Adipocyte (in vitro differentiated cells): ENCODE results near the gene TNS1.
A peak's percentile ranks its signal among the peaks of the same experiment; 100 is the strongest.

ENCODE experiments used
- DNase-seq: peaks from one replicate; pipeline ENCODE4 v3.0.0-alpha.2; 2015; ENCODE audit warnings: low read depth
- H3K27me3 ChIP-seq: replicated peaks from 2 replicates; pipeline ENCODE4 v1.7.0; 2013; ENCODE audit warnings: mild to moderate bottlenecking, low read length, moderate library complexity; ENCODE audit not compliant: control insufficient read depth, insufficient read depth
- H3K36me3 ChIP-seq: 2 replicates; pipeline ENCODE4 v1.7.0; 2013; ENCODE audit warnings: low read length, mild to moderate bottlenecking, moderate library complexity; ENCODE audit not compliant: control insufficient read depth, insufficient read depth, severe bottlenecking
- H3K4me1 ChIP-seq: 2 replicates; pipeline ENCODE4 v1.7.0; 2013; ENCODE audit warnings: mild to moderate bottlenecking, low read length, moderate library complexity; ENCODE audit not compliant: control insufficient read depth, insufficient read depth
- H3K4me3 ChIP-seq: 2 replicates; pipeline ENCODE4 v1.7.0; 2013; ENCODE audit warnings: mild to moderate bottlenecking, low read length, moderate library complexity
- H3K9ac ChIP-seq: 2 replicates; pipeline ENCODE4 v1.7.0; 2013; ENCODE audit warnings: mild to moderate bottlenecking, low read length, moderate library complexity
- H3K9me3 ChIP-seq: 2 replicates; pipeline ENCODE4 v1.7.0; 2013; ENCODE audit warnings: mild to moderate bottlenecking, low read length, moderate library complexity; ENCODE audit not compliant: control insufficient read depth

The TNS1 gene

DNA sequence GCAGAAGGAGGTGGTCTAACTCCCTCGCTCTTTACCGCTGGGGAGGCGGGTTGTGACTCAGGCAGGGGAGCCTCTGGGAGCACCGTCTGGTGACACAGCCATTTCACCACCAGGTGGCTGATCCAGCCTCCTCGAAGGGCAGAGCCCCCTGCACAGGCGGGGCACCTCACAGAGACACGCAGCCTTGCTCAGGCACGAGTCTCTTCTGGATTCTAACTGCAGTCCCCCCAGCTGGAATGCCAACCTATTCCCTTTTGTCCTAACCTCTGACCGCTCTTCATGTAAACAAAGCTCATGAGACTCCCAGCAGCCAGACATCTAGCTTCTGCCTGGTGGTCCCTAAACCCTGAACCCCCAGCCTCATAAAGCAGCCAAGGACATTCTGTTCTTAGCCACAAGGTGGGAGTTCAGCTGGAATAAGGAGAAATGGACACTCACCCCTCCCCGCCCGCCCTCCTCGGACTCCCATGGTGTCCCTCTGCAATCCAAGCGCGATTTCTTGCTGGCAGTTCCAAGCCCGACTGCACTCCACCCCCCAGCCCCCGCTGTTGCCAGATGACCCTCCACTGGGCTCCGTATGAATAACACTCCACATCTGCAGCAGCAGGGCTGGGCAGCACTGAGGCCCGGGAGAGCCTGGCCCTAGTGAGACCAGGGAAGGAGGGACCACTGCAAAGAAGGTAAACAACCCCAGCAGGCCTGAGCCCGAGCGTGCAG, 84.3 kb downstream of the TNS1 start:
- no peak for DNase-seq
- Histone ChIP-seq H3K9ac (peak overlapping the region; percentile 76), H3K27me3 (no peaks in the 10 kb centered on the region), H3K4me1 (peaks cover 97% of the 10 kb centered on the region), H3K4me3 (no peak overlapping the region), H3K36me3 (peaks cover 40% of the 10 kb centered on the region), H3K9me3 (no peaks in the 10 kb centered on the region)

DNA sequence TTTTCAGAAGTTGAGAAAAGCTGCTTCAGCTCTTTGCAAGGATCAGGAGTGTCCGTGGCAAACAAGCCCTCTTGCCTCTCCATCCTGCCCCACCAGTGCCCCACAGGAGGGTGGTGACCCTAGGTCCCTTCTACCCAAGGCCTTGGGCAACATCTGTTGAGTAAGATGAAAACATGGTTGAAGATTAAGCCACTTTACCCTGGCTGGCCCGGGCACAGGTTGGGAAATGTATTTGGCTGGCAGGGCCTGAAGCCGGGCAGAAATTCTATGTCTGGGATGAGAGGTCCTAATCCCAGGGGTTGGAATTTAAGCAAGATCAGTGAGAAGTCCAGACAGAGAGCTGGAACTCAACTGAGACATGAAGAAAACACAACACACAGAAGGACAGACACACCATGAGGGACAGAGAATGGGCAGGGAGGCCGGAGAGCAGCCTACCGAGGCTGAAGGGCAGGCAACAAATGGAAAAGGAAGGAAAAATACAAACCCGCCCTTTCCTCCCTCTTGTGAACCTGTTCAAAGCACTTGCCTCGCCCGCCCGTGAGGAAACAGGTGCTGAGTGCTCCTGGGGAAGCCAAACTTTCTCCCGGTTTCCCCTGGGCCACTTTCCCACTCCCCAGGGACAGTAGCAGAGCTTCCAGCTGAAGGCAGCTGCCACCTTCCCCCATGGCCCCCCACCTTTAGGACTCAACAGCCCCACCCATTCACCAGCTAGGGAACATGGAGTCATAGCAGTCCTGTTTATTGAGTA, 86.1 kb downstream of the TNS1 start:
- Histone ChIP-seq H3K9ac (peak overlapping the region; percentile 76), H3K27me3 (no peaks in the 10 kb centered on the region), H3K4me3 (no peak overlapping the region), H3K4me1 (peaks cover 97% of the 10 kb centered on the region), H3K9me3 (no peaks in the 10 kb centered on the region), H3K36me3 (peaks cover 40% of the 10 kb centered on the region)
- DNase-seq: no peak

GRCh38 chr2:217915706-217916105, 87.1 kb downstream of the TNS1 start:
- DNase-seq: no peak
- H3K4me3 ChIP-seq: no peak overlapping the region
- peaks cover 40% of the 10 kb centered on the region for H3K36me3 ChIP-seq
- H3K9ac ChIP-seq: peak overlapping the region; percentile 76
- peaks cover 97% of the 10 kb centered on the region for H3K4me1 ChIP-seq
- no peaks in the 10 kb centered on the region for H3K27me3 ChIP-seq
- H3K9me3 ChIP-seq: no peaks in the 10 kb centered on the region

- no peaks in the 10 kb centered on the region for H3K9me3 ChIP-seq
- peak overlapping the region; percentile 76 for H3K9ac ChIP-seq
- H3K4me3 ChIP-seq: no peak overlapping the region
- DNase-seq: no peak
- no peaks in the 10 kb centered on the region for H3K27me3 ChIP-seq
- peaks cover 96% of the 10 kb centered on the region for H3K4me1 ChIP-seq
- peaks cover 39% of the 10 kb centered on the region for H3K36me3 ChIP-seq
These were observed 87.9 kb downstream of the TNS1 start for GRCh38 chr2:217914878-217915277.

- no peak overlapping the region for H3K4me3 ChIP-seq
- no peaks in the 10 kb centered on the region for H3K27me3 ChIP-seq
- no peak for DNase-seq
- H3K9me3 ChIP-seq: no peaks in the 10 kb centered on the region
- peaks cover 96% of the 10 kb centered on the region for H3K4me1 ChIP-seq
- peak overlapping the region; percentile 77 for H3K9ac ChIP-seq
- peaks cover 31% of the 10 kb centered on the region for H3K36me3 ChIP-seq
These were observed 88.7 kb downstream of the TNS1 start for GRCh38 chr2:217914078-217914477.

DNA sequence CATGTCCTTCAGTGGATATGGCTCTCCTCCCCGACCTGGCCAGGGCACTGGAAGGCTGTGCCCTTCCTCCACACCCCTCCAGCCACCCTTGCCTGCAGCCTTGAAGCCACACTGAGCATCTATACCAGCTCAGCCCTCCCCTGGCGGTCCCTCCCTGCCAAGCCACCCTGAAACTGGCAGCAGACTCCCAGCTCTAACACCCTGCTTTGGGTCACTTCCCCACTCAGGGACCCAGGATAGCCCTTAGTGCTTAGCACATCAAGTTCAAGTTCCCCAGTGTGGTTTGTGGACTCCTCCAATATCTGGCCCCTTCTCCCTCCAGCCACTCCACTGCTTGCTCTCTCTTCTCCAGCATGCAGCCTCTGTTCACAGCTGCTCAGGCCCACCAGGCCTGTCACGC, 89.4 kb downstream of the TNS1 start:
- peaks cover 93% of the 10 kb centered on the region for H3K4me1 ChIP-seq
- peaks cover 30% of the 10 kb centered on the region for H3K36me3 ChIP-seq
- no peaks in the 10 kb centered on the region for H3K27me3 ChIP-seq
- peak overlapping the region; percentile 77 for H3K9ac ChIP-seq
- no peak for DNase-seq
- H3K9me3 ChIP-seq: no peaks in the 10 kb centered on the region
- H3K4me3 ChIP-seq: no peak overlapping the region

GRCh38 chr2:217912098-217913024, 90.4 kb downstream of the TNS1 start:
- Histone ChIP-seq H3K9me3 (no peaks in the 10 kb centered on the region), H3K27me3 (no peaks in the 10 kb centered on the region), H3K4me1 (peaks cover 94% of the 10 kb centered on the region), H3K4me3 (peak overlapping the region; percentile 25), H3K36me3 (peaks cover 31% of the 10 kb centered on the region), H3K9ac (peak overlapping the region; percentile 77)
- DNase-seq: no peak

DNA sequence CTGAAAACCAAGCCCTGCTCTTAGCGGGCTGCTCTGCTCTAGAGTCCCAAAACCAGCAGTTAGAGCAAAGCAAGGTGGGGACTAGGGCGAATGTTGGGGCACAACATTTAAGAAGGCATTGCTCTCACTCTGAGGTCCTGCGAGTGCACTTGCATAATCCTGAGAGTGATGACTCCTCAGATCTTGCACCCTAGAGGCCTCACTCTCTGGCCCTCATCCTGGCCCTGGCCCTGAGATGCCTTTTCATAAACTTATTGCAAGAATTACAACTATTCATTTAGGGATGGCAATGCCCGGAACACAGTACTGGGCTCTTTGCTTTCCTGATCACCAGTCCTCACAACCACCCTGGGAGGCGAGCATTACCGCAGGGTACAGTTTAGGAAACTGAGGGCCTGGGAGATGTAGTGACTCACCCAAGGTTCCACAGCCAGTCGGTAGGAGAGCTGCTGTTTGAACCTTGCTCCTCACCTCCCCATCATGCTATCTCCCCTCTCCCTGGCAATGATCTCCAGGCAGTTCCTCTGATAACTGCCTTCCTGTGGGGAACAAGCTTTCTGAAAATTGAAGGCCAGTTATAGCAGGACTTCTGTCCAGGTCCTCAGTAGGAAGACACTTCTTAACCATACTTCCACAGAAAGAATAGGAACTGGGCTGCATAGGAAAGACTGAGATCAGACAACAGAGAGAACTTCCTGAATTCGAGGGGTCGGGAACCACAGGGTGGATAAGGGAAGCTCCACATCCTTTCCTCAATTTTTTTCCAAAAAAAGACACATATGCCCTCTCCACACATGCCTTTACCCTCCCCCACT, 91.3 kb downstream of the TNS1 start:
- Histone ChIP-seq H3K4me3 (peak overlapping the region; percentile 46), H3K36me3 (peaks cover 35% of the 10 kb centered on the region), H3K27me3 (no peaks in the 10 kb centered on the region), H3K4me1 (peaks cover 89% of the 10 kb centered on the region), H3K9ac (peak overlapping the region; percentile 77), H3K9me3 (no peaks in the 10 kb centered on the region)
- no peak for DNase-seq

DNA sequence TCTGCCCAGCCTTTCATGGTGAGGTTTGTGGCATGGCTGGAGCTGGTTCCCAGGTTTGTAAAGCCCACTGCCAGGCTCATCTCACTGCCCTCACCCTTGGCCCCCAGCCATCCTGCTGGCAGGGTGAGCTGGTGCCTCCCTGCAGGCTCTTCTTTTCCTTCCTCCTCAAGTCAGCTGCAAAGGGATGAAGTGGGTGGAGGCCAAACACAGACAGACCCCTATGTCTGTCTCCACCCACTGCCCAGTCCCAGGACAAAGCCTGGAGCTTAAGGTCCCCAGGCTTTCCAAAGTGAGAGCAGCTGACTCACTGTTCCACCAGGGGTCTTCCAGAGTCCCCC, 92.0 kb downstream of the TNS1 start:
- no peak for DNase-seq
- Histone ChIP-seq H3K4me3 (peak overlapping the region; percentile 46), H3K9ac (peak overlapping the region; percentile 77), H3K27me3 (no peaks in the 10 kb centered on the region), H3K9me3 (no peaks in the 10 kb centered on the region), H3K36me3 (peaks cover 34% of the 10 kb centered on the region), H3K4me1 (peaks cover 83% of the 10 kb centered on the region)

DNA sequence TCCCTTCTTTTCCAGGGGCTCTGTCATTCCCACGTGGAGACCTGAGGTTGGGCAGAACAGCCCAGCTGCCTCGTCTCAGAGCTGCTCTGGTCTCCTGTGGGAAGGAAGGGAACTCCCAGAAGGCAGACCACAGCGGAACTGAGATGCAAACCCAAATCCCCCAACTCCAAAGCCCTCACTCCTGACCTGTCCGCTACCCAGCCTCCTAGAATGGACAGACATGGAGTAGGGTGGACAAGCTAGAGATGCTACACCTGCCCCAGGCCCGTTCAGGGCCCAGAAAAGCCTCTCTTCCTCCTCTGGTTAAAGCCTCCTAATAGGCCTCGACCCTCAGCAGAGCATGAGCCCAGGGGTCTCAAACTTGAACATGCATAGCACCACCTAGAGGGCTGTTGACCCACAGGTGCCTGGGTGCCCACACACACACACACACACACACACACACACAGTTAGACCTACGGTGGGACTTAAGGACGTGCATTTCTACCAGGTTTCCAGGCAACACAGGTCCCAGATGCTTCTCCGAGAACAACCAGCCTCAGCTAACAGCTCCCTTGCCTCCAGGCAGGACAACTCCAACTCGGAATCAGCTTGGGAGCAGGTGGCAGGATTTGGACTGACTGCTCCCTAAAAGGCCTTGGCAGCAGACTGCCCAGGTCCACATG, 93.5 kb downstream of the TNS1 start:
- Histone ChIP-seq H3K9ac (peak overlapping the region; percentile 72), H3K4me1 (peaks cover 79% of the 10 kb centered on the region), H3K27me3 (no peaks in the 10 kb centered on the region), H3K36me3 (peaks cover 37% of the 10 kb centered on the region), H3K9me3 (no peaks in the 10 kb centered on the region), H3K4me3 (no peak overlapping the region)
- no peak for DNase-seq
